Activated naive CD8-positive, alpha-beta T cell treated with anti-CD3 and anti-CD28 coated beads, Interleukin-2, amount 50 U/mL, for 16 hours (primary cell): ENCODE results near the gene PCSK6.
"Not testable (repeated sequence)": the region's sequence is repeated elsewhere in the genome, so short reads cannot be mapped to it uniquely, and the experiment has no call there.

Experiments used
- DNase-seq: peaks from one replicate; pipeline ENCODE4 v3.0.0-alpha.2; 2020; ENCODE audit warnings: low read depth, low spot score

PCSK6 gene

DNA sequence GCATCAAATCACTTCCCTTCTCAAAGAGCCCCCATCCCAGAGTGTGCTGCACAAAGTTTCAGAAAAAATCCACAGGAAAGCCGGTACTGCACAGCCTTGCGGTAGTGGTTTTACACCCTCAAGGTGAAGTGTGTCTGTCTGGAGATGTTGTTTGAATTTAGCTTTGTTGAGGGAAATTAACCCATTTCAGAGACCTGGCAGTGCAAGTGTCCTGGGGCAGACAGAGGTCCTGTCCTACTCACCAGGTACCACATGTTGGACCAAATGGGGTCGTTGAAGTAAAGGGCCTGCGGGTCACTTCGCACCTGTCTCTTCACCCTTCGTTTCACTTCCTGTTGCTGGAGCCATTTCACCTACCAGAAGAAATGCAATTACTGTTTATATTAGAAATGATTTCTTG is 57.8 kb downstream of the PCSK6 start:
- DNase-seq = no peak

DNA sequence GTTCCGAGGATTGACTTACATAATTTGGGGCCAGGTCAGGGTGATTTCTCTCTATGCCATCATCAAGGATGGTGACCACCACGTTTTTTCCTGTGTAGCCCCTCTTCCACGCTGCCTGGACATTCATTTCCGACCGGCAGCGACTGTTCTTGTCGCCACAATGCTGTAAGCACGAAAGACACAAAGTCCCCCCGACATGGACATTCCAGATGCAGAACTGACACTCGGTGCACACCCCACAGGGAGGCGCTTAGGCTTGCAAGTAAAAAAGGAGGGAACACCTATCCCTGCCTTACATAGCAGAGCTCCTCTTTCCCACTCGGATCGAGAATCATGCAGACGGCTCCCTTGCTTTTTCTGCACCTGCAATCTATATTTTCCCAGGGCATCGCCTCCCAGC is 58.2 kb downstream of the PCSK6 start:
- no peak for DNase-seq

DNA sequence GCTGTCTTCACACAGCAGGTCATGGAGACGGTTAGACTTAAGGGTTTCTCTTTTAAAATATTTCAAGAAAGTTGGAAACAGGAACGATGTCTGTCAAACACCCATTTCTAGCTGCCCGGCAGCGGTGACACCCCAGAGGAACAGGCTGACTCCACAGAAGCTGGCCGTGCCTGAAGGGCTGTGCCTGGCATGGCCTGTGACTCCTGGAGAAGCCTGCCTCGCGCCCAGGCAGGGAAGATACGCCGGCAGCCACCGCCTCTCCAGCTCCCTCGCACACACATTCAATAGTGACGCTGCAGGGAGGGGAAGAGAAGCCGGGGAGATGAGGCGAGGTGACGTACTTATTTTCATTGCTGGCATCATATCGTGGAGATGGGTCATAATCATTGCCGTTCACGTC is 59.9 kb downstream of the PCSK6 start:
- no peak for DNase-seq

DNA sequence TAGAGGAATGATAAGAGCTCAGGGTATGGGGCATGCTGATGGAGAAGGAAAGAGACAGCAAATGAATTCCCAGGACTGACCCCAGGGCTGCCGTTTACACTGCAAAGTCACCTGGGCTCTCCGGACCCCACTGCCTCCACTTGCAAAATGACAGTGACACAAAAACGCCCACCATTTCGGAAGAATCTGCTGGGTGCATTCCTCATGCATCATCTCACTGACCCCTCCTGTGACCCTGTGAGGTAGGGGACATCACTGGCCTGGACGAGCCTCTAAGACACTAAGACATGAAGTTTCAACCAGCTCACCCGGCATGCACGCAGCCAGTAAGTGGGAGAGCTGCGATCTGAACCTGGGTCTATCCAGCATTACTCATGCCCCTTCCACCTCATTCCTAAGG is 60.3 kb downstream of the PCSK6 start:
- no peak for DNase-seq

DNA sequence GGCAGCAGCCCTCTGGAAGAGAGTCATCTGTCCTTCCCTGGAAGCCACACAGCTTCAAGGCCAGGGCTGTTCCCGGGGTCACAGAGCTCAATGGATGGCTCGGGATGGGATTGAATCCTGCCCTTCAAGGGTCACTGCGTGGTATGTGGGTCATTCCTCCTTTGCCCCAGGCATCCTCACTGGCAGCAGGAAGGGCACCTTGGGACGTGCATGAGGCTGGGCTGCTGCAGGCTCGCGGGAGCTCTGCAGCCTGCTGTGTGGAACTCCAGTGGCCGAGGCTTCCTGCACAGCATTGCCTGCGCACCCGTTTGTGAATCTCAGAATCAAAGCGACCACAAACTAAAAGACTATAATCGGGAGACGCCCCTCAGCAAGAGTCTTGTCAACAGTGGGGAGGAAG is 60.7 kb downstream of the PCSK6 start:
- DNase-seq = no peak

DNA sequence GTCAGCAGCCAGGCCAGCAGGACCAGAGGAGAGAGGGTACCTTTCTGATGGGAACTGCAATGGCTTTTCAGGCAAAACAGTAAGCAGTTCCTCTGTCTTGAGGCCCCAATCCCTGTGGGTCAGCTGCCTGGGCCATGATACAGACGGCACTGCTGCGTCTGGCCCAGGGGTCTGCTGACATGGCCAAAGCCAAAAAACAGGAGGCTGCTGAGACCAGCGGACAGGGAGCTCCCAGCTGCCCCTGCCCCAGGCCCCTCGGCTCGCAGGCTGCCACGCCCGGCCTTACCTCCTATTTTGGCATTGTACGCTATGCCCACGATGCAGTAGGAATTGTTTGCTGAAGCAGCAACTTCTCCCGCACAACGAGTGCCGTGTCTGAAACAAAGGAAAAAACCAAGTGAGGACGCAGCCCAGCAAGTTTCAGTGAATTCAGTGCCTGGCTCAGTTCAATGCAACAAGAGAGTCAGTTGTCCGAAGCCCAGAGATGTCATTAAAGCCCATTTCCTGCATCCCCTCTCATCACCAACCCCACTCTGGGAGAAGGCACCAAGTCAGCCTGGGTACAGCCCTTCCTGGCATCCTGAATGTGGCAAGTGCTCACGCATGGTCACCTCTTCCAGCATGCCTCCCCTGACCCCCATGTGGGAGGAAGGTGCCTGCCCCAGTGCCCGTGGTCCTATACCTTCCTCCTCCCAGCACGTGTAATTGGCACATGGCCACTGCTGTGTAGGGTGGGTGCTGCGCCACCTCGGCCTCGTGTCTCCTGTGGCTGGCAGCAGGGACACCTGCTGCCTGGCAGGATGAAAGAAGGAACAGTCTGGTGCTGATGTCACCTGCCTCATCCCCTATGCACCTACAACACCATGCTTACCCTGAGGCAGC is 61.7 kb downstream of the PCSK6 start:
- no peak for DNase-seq

DNA sequence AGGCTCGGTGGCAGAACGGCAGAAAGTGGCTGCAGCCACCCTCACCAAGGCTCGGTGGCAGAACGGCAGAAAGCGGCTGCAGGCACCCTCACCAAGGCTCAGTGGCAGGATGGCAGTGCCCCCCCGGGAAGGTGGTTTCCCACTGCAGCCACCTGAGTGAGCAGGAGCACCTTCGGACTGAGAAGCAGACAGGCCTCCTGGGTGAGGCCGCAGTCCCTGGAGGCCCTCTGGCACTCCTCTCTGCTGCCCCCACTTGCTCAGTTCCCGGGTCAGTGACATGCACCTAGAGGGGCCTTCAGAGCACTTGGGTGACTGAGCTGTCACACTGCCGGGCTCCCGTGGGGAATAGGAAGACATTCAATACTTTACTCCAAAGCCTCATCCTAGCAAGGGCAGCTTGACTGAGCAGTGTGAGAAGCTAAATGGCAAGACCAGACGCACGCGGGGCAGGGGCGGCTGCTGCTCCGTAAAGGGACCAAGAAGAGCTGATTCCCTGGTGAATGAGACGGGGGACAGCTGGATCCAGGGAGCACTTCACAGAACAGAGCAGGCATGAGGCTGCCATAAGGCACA is 62.7 kb downstream of the PCSK6 start:
- no peak for DNase-seq

DNA sequence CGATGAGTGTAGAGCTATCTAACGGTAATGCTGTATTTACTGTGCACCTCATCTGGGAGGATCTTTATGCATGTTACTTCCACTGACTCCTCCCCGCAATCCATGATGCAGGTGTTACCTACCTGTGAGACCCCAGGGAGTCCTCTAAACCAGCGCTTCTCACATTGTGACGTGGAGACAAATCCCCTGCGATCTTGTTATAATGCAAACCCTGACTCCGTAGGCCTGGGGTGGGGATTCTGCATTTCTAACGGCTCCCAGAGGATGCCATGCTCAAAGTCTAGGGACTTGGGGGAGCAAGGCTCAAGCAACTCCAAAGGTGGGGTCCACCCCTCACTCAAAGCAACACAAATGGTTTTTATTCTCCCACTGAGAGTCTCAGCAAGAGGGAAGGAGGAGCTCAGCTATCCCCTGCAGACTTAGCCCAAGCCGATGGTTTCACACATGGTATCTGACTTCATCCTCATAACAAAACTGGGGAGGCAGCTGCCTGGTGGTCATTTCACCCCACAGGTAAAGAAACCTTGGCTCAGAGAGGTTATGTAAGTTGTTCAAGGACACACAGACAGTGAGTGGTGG is 63.6 kb downstream of the PCSK6 start:
- no peak for DNase-seq

DNA sequence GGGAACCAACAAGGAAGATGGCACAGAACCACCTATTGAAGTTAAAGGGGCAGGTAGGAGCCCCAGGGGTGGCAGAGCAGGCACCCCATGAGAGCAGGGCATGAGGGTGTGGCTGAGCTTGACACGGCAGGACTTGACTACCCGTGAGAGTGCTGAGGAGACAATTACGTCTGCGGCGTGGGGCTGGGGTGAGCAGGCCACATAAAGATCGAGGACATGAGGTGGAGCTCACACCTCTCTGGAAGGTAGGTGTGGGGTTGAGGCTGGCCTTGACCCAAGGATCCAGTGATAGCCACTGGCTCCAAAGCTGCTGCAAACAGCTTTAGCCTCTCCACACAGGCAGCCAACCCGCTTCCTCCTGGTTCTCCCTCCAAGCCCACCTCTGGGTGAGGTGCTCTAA is 64.5 kb downstream of the PCSK6 start:
- DNase-seq = no peak

DNA sequence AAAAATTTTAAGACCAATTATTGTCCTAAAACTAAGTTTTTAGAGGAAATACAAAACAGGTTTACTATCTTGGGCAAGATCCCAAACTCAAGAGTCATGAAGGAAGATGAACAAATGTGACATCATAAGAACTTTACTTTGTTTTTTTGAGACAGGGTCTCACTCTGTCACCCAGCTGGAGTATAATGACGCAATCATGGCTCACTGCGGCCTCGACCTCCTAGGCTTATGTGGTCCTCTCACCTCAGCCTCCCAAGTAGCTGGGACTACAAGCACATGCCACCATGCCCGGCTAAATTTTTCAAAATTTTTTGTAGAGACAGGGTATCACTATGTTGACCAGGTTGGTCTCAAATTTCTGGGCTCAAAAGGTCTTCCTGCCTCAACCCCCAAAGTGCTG is 69.3 kb downstream of the PCSK6 start:
- DNase-seq = no peak

DNA sequence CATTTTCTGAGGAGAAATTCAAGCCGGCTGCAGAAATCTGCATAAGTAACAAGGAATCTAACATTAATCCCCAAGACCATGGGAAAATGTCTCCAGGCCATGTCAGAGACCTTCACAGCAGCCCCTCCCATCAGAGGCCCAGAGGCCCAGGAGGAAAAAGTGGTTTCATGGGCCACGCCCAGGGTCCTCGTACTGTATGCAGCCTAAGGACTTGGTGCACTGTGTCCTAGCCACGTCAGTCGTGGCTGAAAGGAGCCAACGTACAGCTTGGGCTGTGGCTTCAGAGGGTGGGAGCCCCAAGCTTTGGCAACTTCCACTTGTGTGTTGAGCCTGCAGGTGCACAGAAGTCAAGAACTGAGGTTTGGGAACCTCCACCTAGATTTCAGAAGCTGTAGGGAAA is 73.0 kb downstream of the PCSK6 start:
- not testable (repeated sequence) for DNase-seq

DNA sequence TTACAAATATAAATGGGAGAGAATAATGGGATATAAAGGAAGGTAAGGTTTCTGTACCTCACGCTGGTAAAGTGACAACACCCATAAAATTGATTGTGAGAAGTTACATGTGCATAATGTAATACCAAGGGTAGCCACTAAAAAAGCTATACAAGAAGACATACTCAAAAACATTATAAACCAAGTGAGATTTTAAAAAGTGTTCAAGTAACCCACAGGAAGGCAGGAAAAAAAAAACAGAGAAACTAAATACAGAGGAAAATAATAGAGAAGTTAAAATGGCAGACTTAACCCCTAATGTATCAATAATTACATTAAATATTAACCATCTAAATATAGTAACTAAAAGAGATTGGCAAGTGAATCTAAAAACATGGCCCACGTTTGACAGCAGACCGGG is 76.3 kb downstream of the PCSK6 start:
- no peak for DNase-seq

DNA sequence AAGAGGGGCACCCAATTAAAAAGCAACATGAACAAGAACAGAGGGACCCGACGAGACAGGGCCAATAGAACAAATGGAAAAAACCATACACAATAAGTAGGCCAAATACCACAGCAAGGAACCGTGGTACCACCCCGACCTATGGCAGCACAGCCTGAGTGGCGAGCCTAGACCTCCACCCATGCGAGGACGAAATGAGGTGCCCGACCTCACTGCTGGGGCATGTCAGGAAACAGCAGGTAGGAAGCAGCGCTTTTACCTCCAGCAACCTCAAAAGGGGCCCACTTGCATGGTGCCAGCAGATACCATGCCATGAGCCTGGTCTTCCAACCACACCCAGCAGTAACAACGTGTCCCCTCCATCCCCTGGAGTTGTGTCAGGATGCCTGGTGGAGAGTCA is 77.9 kb downstream of the PCSK6 start:
- no peak for DNase-seq

DNA sequence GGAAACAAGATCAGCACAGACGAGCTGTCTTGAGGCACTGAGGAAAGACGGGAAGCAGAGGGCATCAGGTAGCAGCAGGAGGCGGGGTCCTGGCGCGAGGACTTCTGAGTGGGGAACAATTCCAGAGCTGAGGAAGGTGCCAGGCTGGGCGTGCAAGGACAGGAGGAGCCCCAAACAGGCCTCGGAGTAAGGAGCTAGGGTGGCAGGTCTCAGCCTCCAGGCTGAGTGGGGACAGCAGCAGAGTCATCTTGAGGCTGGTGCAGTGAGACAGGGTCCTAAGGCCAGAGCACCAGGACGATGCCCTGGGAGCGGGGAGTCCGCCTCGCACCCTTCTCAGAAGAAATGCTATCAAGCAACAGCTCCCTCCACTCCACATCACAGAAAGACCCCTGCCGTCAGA is 78.4 kb downstream of the PCSK6 start:
- DNase-seq = no peak

DNA sequence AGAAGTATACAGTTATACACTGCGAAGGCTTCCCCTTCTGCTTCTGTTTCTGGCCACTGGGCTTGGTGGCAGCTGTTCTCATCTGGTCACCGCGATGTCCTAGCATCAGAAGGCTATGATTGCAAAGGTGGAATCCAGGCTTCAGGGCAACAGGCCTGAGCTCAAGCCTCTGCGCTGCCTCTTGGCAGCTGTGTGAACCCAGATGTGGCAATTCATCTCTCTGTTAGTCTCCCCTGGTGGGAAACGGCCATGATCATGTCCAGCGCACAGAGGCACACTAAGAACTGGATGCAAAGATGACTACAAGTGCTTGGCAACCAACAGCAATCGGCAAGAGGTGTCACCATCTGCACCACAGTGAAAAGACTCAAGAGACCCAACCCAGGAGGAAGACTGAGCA is 78.9 kb downstream of the PCSK6 start:
- no peak for DNase-seq

DNA sequence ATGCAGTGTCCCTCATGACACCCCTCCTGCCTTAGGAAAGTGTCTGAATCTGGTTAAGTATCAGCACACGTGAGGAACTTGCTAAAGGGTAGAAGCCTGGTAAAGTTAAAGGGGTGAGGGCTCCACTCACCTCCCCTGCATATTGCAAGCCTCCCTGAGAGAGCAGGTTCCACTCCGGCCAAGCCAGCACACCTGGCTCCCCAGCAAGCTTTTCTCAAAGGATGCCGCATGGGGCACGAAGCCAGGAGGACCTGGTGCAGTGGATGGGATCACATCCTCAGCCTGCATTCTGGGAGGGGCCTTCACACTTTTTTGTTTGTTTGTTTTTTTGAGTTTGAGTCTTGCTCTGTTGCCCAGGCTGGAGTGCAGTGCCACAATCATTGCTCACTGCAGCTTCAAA is 79.9 kb downstream of the PCSK6 start:
- no peak for DNase-seq

DNA sequence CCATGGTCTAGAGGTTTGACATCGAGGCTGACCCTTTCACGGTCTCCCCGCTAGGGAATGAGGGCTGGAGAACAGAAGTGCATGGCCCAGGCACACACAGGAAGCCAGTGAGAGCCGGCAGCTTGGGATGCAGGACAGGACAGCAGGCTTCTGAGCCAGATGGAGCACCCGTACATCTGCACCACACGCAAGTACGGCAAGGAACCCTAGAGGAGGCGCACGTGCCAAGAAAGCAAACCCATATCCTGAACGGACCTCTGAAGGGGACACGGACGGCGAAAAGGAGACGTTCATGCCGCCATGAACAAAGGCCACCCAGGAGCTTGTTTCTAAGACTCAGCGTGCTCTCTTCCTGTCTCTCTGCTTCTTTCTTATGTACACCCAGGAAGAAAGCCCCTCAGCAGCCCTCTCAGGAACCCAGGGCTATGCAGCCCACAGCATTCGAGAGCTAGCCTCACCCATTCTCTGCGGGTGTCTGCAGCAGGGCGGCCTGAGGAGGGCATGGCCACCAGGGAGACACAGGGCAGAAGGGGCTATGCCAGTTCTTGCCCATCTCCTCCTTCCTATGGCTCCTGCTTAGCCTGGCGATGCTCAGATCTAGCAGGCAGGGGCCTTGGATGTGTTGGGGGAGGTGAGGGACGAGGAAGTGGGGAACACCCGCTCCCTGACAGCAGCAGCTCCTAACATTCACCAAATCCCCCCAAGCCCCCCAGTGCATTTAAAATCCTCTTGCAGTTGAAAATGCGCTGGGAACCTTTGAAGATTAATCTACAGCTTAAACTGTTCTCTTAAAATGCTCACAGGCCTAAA is 81.3 kb downstream of the PCSK6 start:
- DNase-seq = no peak

DNA sequence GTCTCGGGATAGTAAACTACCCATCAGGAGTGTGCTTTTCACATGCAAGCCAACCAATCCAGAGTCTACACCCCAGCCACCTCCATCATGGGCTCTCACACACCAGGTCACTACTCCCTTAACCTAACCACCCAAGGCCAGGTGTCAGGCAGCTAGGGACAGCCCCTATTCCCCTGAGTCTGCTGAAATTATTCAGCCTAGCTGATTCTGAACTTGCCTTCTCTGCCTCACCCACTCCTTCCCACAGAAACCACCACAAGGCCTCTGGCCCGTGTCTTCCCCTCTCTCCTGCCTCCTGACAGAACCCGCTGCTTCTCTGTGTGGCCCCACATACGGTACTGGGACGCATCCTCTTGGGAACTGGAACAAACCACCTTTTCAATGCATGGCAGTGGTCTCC is 82.1 kb downstream of the PCSK6 start:
- DNase-seq = no peak

DNA sequence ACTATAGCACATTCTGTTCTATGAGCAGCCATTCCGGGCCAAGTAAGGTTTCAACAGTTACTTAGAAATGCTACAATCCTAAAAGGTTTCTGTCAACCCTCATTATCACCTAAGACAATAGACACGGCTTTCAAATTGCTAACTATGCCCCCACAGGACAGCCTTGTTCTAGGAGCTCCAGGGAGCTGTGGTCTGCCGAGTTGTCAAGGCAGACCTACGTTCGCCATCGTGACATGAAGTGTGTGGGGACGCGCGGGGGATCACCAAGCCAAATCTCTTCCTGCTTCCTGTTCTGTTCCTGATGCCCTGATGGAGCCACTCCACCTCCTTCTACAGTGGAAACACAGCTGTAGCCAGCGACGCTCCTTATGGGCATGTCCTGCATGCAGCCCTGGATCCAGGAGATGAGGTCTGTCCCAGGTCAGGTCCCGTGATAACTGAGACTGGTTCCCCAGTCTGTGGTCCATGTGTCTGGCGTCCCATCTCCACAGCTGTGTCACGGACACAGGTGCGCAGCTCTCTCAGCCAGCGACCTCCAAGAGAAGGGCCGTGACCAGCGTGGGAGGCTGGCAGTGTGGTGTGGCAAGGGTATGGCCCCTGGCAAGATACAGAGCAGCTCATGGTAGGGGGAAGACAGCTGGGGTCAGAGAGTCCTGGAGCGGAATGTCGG is 82.8 kb downstream of the PCSK6 start:
- DNase-seq = no peak

DNA sequence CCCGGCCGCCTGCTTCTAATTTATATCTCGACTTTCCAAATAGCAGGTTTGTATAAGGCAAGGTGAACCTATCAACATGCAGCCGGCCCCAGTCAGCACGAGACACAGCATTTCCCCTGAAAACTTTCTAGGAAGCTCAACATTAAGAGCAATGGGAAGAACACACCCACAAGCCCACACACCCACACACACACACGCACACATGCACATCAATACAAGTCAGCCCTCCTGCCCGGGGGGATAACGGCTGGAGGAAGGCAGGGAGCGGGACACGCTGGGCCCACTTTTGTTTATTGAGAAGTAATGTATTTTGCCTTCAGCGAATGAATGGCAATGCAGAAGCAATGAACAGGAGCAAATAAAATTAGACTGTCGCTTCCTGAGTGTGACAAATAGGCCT is 83.5 kb downstream of the PCSK6 start:
- no peak for DNase-seq

DNA sequence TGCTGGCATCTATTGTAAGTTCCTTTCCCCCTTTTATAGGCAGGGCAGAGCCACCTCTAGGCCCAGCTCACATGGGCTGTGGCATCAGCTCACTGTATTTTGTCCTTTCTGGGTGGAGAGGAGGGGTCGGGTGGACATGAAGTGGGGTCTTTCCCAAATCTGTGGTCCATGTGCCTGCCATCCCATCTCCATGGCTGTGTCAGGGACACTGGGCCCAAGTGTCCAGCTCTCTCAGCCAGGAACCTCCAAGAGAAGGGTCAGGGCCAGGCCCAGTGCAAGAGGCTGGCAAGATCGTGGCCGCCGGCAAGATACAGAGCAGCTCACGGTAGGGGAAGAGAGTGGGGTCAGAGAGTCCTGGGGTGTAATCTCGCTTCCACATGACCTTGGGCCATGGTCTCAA is 85.3 kb downstream of the PCSK6 start:
- DNase-seq = no peak

DNA sequence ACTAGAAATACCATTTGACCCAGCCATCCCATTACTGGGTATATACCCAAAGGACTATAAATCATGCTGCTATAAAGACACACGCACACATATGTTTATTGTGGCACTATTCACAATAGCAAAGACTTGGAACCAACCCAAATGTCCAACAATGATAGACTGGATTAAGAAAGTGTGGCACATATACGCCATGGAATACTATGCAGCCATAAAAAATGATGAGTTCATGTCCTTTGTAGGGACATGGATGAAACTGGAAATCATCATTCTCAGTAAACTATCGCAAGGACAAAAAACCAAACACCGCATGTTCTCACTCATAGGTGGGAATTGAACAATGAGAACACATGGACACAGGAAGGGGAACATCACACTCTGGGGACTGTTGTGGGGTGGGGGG is 86.6 kb downstream of the PCSK6 start:
- not testable (repeated sequence) for DNase-seq
